ENCODE data around the gene C1QL4.
"Not testable (repeated sequence)": the region's sequence is repeated elsewhere in the genome, so short reads cannot be mapped to it uniquely, and the experiment has no call there.

Gene C1QL4

DNA sequence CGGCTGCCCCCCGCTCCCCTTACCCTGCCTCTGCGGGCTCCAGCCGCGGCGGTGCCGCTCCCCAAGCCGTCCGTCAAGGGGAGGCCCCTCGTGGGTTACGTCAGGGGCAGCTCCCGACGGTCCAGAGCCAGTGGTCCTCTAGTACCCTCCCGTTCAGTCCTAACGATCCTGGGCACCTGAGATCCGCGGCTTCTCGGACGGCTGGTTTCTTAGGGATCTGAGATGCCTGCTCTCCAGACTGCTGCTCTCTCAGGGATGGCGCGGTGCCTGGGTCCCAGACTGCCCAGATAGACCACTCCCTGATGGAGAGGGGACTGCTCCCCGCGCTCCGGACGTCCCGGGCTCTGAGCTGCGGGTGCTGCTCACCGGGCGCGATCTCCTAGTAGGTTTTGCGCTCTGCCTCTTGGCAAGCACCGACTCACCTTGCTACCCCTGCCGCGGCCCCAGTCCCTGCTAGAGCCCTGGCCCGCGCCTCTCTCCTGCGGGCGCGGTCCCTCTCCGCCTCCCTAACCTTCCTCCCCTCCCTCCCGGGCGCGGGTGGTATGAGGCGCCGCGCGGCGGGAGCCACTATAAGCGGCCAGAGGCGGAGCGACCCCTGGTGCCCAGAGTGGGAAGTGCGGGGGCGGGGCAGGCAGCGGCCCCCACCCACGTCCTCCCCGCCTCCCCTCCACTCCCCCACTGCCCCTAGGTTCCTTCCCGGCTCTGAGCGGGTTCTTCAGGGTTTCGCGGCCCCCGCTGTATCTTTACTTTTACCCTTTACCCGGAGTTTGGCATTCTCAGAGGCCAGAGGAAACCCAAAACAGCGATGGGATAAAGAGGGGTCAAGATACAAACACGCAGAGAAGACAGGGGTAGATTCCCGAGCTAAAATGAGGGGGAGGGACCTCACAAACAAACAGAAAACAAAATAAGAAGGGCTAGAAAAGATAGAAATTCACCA lies at the start of gene C1QL4:
C1QL4 (minus strand) TSS at position 544 of the 940 bp plus-strand sequence. CDS start 711 bp downstream, outside the sequence.
- H3K4me3 ChIP-seq (ENCODE audit: low read depth, low read length): no peak within 1 kb of the TSS
- DNase-seq (ENCODE audit: low read depth): no peak
- peak; percentile 85 for TF ChIP-seq CTCF (IDR thresholded peaks at IDR 0.05; ENCODE audit: low read depth, low read length, missing control alignments)

DNA sequence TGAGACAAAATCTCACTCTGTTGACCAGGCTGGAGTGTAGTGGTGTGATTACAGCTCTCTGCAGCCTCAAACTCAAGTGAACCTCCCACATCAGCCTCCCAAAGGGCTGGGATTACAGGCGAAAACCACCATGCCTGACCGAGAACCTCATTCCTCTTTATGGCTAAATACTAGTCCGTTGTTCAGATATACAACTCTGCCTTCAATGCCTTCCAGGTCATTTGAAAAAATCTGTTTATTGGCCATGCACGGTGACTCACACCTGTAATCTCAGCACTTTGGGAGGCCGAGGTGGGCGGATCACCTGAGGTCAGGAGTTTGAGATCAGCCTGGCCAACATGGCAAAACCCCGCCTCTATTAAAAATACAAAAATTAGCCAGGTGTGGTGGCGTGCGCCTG lies 43.2 kb upstream of the C1QL4 start:
- H3K4me3 ChIP-seq (ENCODE audit: low read depth, low read length); DNase-seq (ENCODE audit: low read depth): not testable (repeated sequence)

- H3K4me3 ChIP-seq (ENCODE audit: low read depth, low read length): no peak overlapping the region
- no peak for DNase-seq (ENCODE audit: low read depth)
- no peak for TF ChIP-seq CTCF (IDR thresholded peaks at IDR 0.05; ENCODE audit: low read depth, low read length, missing control alignments)
These were observed 40.4 kb upstream of the C1QL4 start for GRCh38 chr12:49377386-49377785.

- DNase-seq (ENCODE audit: low read depth): no peak
- no peak for TF ChIP-seq CTCF (IDR thresholded peaks at IDR 0.05; ENCODE audit: low read depth, low read length, missing control alignments)
- no peak overlapping the region for H3K4me3 ChIP-seq (ENCODE audit: low read depth, low read length)
These were observed 38.4 kb upstream of the C1QL4 start for GRCh38 chr12:49375406-49375805.

- peak overlapping the region; percentile 81 for H3K4me3 ChIP-seq (ENCODE audit: low read depth, low read length)
- DNase-seq (ENCODE audit: low read depth): no peak
- no peak for TF ChIP-seq CTCF (IDR thresholded peaks at IDR 0.05; ENCODE audit: low read depth, low read length, missing control alignments)
These were observed 33.6 kb upstream of the C1QL4 start for GRCh38 chr12:49370539-49370938.

GRCh38 chr12:49369411-49370145 lies 32.6 kb upstream of the C1QL4 start:
- TF ChIP-seq CTCF (IDR thresholded peaks at IDR 0.05; ENCODE audit: low read depth, low read length, missing control alignments): peak; percentile 59
- peak overlapping the region; percentile 81 for H3K4me3 ChIP-seq (ENCODE audit: low read depth, low read length)
- peak; percentile 69 for DNase-seq (ENCODE audit: low read depth)

- no peak for DNase-seq (ENCODE audit: low read depth)
- TF ChIP-seq CTCF (IDR thresholded peaks at IDR 0.05; ENCODE audit: low read depth, low read length, missing control alignments): no peak
- peak overlapping the region; percentile 81 for H3K4me3 ChIP-seq (ENCODE audit: low read depth, low read length)
These were observed 31.2 kb upstream of the C1QL4 start for GRCh38 chr12:49368240-49368600.
